ENCODE data around the gene ZNF556. TPM values are rescaled to one million over a fixed set of nuclear protein-coding genes. Genes with fewer than 3 reads are reported as not detected.

The ZNF556 gene
- not detected for total RNA-seq

DNA sequence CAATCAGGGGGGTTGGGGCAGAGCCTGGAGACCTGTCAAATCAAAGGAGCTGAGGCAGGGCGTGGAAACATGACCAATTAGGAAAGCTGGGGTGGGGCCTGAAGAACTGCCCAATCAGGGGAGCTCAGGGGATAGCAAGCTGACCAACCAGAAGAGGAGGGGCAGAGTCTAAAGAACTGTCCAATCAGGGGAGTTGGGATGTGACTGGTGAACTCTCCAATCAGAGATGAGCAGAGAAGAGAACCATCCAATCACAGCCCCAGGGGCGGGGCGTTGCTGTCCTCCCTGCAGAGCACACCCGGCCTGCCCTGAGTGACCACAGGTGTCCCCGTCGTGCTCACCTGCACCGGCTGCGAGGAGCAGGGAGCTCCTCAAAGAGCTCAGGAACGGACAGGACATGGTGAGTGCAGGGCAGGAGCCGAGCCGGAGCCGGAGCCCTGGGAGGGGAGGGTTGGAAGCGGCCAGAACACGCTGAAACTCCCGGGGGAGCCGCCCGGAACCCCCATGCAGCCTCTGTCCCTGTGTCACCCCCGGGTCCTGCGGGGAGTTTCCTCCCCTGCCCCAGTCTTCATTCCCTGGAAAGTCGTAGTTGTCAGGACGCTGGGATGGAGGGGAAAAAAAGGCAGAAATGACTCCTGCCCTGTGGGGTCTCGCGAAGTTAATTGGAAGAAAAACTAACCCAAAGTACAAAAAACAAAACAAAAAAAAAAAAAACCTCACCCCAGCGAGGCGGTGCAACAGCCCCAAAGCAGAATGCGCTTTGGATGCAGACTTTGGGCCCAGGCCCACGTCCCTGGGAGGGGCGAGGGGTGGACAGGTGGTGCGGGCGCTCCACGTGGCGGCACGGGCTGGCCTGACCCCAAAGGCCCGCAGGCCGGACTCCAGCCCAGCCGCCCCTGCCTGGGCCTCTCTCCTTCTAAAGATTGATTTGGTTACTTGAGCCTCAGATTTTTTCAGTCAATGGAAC lies at the start of gene ZNF556:
Gene ZNF556 (plus strand): TSS at position 311 of the 967 bp plus-strand sequence. CDS start 87 bp downstream, at position 398.
- ChIA-PET CTCF (interaction anchor here (0.8 to 1.4 kb wide), 3 partner anchors 20 to 219 kb away, joined by 3 to 5 read pairs (median 3); no protein-coding TSS in a partner anchor), POLR2A (no interaction called here)
- no peak for DNase-seq
- no peaks in the 10 kb centered on the region for H3K36me3 Mint-ChIP-seq (ENCODE audit: low read depth)
- H3K4me1 Mint-ChIP-seq (ENCODE audit: low read depth) = peaks cover 2% of the 10 kb centered on the region
- H3K4me3 Mint-ChIP-seq = no peak within 1 kb of the TSS
- no peak for ATAC-seq
- H3K27me3 Mint-ChIP-seq (ENCODE audit: low read depth) = peaks cover 3% of the 10 kb centered on the region
- peaks cover 4% of the 10 kb centered on the region for H3K9me3 Mint-ChIP-seq (ENCODE audit: insufficient read depth)
- H3K27ac Mint-ChIP-seq = no peak within 1 kb of the TSS

DNA sequence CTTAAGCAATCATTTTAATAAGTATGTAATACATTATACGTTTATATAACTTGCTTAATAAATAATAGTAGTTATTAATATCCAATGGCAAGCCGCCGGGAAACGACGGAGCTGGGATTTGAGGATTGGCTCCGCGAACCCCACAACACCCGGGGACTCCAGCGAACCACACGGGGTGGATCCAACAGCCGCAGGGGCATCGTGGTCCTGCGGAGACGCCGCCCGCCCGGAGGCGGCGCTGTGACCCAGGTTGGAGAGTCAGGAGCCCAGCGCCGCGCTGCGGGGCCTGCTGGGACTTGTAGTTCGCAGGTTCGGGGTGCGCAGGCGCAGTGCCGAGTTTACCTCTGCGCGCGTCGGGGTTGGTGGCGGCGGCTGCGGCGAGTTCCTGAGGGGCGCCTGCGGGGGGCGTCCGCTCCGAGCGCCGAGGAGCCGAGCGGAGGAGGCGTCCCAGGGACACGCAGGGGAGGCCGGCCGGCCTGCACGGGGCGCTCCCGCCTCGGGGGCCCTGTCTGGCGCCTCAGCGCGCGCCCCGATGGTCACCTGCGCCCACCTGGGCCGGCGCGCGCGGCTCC lies 47.5 kb upstream of the ZNF556 start, which contains the start of gene ZNF554:
Gene ZNF554 (plus strand): TSS at position 329 of the 572 bp plus-strand sequence. CDS start 204 bp downstream, at position 533.
- Mint-ChIP-seq H3K27ac (peak within 1 kb of the TSS; percentile 60), H3K9me3 (ENCODE audit: insufficient read depth) (no peaks in the 10 kb centered on the region), H3K27me3 (ENCODE audit: low read depth) (no peaks in the 10 kb centered on the region), H3K4me3 (peak within 1 kb of the TSS; percentile 83), H3K4me1 (ENCODE audit: low read depth) (peaks cover 6% of the 10 kb centered on the region), H3K36me3 (ENCODE audit: low read depth) (peaks cover 4% of the 10 kb centered on the region)
- POLR2A ChIA-PET = interaction anchor here (1.1 to 1.9 kb wide), 2 partner anchors 15 to 131 kb away, joined by 3 to 4 read pairs; no protein-coding TSS in a partner anchor
- ATAC-seq = peak; percentile 97
- peak; percentile 98 for DNase-seq
- CTCF ChIA-PET = interaction anchor here (0.6 to 1.5 kb wide), 5 partner anchors 22 to 93 kb away, joined by 3 to 5 read pairs (median 3); partner anchors contain the start of gene ZNF555

DNA sequence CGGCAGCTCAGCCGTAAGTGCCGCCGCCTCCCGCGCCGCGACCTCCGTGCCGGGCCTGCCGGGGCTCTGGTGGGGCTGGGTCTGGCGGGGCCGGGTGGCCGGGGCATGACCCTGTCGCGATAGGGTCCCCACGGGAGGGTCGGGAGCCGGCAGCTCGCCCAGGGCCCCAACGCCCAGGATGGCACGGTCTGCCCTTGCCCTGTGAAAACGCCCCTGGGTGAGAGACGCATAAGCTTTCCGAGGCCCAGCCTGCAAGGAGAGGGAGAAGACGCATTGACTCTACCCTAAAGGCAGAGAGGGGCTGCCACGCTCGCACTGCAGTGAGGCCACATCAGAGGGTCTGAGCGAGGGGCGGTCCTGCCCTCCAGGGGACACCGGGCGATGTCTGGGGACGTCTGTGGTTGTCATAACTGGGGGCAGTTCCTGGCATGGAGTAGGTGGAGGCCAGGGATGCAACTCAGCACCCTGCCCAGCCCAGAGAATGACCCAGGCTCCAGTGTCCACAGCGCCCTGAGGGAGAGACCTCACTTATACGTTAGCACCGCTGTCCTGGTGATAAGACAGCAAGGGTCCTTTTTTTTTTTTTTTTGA lies 46.9 kb upstream of the ZNF556 start:
- no peaks in the 10 kb centered on the region for H3K9me3 Mint-ChIP-seq (ENCODE audit: insufficient read depth)
- POLR2A ChIA-PET = interaction anchor here (1.1 to 1.9 kb wide), 2 partner anchors 15 to 130 kb away, joined by 3 to 4 read pairs; no protein-coding TSS in a partner anchor
- H3K36me3 Mint-ChIP-seq (ENCODE audit: low read depth) = peaks cover 4% of the 10 kb centered on the region
- peak overlapping the region; percentile 15 for H3K27ac Mint-ChIP-seq
- DNase-seq (peak; percentile 30), ATAC-seq (no peak)
- CTCF ChIA-PET = interaction anchor here (0.7 to 1.5 kb wide), 3 partner anchors 21 to 49 kb away, joined by 3 to 5 read pairs (median 3); partner anchors contain the start of gene ZNF555
- no peaks in the 10 kb centered on the region for H3K27me3 Mint-ChIP-seq (ENCODE audit: low read depth)
- peak overlapping the region; percentile 83 for H3K4me3 Mint-ChIP-seq
- peaks cover 6% of the 10 kb centered on the region for H3K4me1 Mint-ChIP-seq (ENCODE audit: low read depth)

DNA sequence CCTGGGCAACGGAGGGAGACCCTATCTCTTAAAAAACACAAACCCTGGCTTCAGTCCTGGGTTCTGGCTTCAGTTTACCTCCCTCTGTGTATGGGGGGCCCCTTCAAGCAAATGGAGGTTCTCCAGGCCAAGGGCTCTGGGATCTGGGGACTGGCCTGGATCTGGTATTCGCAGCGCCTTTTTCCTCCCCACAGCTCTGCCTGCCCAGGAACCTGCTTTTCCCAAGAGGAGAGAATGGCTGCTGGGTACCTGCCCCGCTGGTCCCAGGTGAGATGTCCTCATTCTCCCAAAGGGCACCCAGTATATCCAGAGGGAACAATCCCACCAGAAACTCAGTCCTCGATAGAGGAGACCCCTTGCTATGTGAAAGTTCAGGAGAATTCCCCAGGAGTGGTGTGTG lies 44.3 kb upstream of the ZNF556 start:
- ChIA-PET POLR2A (interaction anchor here (0.8 kb wide), 1 partner anchor 42 kb away, joined by 3 read pairs; no protein-coding TSS in a partner anchor), CTCF (interaction anchor here (1.7 to 1.9 kb wide), 2 partner anchors 11 to 18 kb away, joined by 5 to 6 read pairs; partner anchors contain the start of gene ZNF555)
- Mint-ChIP-seq H3K36me3 (ENCODE audit: low read depth) (peaks cover 14% of the 10 kb centered on the region), H3K27ac (no peak overlapping the region), H3K27me3 (ENCODE audit: low read depth) (no peaks in the 10 kb centered on the region), H3K4me1 (ENCODE audit: low read depth) (peaks cover 9% of the 10 kb centered on the region), H3K9me3 (ENCODE audit: insufficient read depth) (peaks cover 4% of the 10 kb centered on the region), H3K4me3 (no peak overlapping the region)
- ATAC-seq = no peak
- DNase-seq = no peak

DNA sequence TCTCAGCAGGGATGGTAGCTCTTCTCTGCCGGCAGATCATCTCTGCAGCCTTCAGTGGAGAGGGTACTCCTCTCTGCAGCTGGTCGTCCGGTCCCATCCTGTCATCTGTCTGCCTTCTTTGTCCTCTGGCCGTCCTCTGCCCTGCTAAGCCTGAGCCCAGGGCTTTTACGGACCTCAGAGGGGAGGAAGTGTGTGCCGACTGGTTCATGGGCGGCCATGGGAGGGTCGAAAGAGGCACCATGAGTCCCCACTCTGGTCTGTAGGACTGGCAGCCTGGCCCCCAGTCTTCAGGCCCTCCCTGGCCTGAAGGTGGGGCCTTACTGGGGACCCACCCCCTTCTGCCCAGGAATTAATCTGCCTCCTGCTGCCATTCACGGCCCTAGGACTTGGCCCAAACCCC lies 43.5 kb upstream of the ZNF556 start:
- Mint-ChIP-seq H3K9me3 (ENCODE audit: insufficient read depth) (peaks cover 9% of the 10 kb centered on the region), H3K36me3 (ENCODE audit: low read depth) (peaks cover 20% of the 10 kb centered on the region), H3K27ac (no peak overlapping the region), H3K4me3 (no peak overlapping the region), H3K4me1 (ENCODE audit: low read depth) (peaks cover 12% of the 10 kb centered on the region), H3K27me3 (ENCODE audit: low read depth) (no peaks in the 10 kb centered on the region)
- ChIA-PET CTCF (interaction anchor here (1.7 kb wide), 1 partner anchor 18 kb away, joined by 5 read pairs; the partner anchor contains the start of gene ZNF555), POLR2A (interaction anchor here (0.8 kb wide), 1 partner anchor 42 kb away, joined by 3 read pairs; no protein-coding TSS in a partner anchor)
- DNase-seq (no peak), ATAC-seq (no peak)

DNA sequence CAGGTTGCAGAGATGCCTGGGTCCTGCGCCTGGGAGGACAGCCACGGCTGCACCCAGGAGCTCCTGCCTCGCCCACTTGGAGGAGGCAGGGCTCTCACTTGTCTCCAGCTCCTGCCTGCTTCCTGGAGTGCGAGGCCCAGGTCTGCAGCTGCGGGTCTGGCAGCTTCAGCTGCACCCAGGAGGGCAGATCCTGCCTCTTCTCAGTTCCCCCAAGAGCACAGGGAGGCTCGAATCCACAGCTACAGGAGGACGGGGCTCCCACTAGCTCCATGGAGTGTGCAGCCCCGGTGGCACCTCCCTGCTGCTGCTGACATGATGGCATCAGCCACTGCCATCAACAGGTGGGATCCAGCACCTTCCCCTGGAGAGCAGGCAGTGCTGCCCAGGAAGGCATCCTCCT lies 43.0 kb upstream of the ZNF556 start:
- ChIA-PET CTCF (interaction anchor here (1.7 kb wide), 1 partner anchor 17 kb away, joined by 5 read pairs; the partner anchor contains the start of gene ZNF555), POLR2A (no interaction called here)
- no peak overlapping the region for H3K4me3 Mint-ChIP-seq
- peaks cover 11% of the 10 kb centered on the region for H3K9me3 Mint-ChIP-seq (ENCODE audit: insufficient read depth)
- H3K27ac Mint-ChIP-seq = no peak overlapping the region
- ATAC-seq = no peak
- peaks cover 20% of the 10 kb centered on the region for H3K36me3 Mint-ChIP-seq (ENCODE audit: low read depth)
- peaks cover 12% of the 10 kb centered on the region for H3K4me1 Mint-ChIP-seq (ENCODE audit: low read depth)
- no peaks in the 10 kb centered on the region for H3K27me3 Mint-ChIP-seq (ENCODE audit: low read depth)
- no peak for DNase-seq

DNA sequence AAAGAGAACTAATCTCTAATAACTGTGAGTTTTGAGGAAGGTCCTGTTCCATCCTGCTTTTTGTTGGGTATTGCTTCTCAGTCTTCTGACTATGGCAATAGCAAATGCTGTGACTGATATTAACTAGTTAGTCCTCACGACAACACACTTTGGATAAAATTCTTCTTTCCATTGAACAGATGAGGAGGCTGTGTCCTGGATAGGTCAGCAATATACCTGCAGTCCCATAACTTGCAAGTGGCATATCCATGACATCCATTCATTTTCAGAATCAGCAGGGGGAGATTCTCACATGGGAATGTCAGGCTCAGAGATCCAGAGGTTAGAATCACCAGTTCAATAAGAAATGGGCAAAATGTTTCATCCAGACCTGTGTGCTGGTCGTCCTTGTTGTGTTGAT lies 40.1 kb upstream of the ZNF556 start:
- ChIA-PET CTCF (no interaction called here), POLR2A (no interaction called here)
- peaks cover 22% of the 10 kb centered on the region for H3K36me3 Mint-ChIP-seq (ENCODE audit: low read depth)
- no peak for DNase-seq
- no peak for ATAC-seq
- H3K4me1 Mint-ChIP-seq (ENCODE audit: low read depth) = peaks cover 6% of the 10 kb centered on the region
- no peak overlapping the region for H3K4me3 Mint-ChIP-seq
- H3K27me3 Mint-ChIP-seq (ENCODE audit: low read depth) = no peaks in the 10 kb centered on the region
- peaks cover 15% of the 10 kb centered on the region for H3K9me3 Mint-ChIP-seq (ENCODE audit: insufficient read depth)
- H3K27ac Mint-ChIP-seq = no peak overlapping the region

DNA sequence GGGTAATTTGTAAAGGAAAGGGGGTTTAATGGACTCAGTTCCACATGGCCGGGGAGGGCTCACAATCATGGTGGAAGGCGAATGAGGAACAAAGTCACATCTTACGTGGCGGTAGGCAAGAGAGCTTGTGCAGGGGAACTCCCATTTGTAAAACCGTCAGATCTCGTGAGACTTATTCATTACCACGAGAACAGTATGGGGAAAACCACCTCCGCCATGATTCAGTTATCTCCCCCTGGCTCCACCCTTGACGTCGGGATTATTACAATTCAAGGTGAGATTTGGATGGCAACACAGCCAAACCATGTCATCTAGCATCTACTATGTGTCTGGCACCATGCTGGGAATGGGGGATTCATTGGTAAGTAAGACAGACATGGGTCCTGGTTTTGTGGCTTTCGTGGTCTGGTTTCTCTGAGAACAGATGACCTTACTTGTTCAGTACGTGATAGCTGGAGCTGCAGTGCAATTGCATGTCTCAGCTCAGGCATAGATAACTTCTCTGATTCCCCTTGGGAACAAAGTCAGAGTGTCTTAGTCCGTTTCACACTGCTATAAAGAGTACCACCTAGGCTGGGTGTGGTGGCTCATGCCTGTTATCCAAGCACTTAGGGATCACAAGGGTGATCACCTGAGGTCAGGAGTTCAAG lies 39.2 kb upstream of the ZNF556 start:
- Mint-ChIP-seq H3K27me3 (ENCODE audit: low read depth) (no peaks in the 10 kb centered on the region), H3K4me3 (no peak overlapping the region), H3K9me3 (ENCODE audit: insufficient read depth) (peaks cover 19% of the 10 kb centered on the region), H3K36me3 (ENCODE audit: low read depth) (peaks cover 31% of the 10 kb centered on the region), H3K4me1 (ENCODE audit: low read depth) (peaks cover 6% of the 10 kb centered on the region), H3K27ac (no peak overlapping the region)
- ChIA-PET CTCF (no interaction called here), POLR2A (no interaction called here)
- ATAC-seq (no peak), DNase-seq (no peak)

DNA sequence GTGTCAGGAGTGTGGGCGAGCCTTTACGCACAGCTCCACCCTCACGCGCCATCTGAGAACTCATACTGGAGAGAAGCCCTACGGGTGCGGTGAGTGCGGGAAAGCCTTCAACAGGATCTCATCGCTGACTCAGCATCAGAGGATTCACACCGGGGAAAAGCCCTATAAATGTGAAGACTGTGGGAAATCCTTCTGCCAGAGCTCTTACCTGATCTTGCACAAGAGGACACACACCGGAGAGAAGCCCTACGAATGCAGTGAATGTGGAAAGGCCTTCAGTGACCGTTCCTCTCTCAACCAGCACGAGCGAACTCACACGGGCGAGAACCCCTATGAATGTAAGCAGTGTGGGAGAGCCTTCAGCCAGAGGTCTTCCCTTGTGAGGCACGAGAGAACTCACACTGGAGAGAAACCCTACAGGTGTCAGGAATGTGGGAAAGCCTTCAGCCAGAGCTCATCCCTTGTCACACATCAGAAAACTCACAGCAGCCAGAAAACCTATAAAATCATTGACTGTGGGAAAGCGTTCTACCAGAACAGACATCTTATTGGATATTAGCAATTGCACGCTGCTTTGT lies 32.8 kb upstream of the ZNF556 start:
- Mint-ChIP-seq H3K9me3 (ENCODE audit: insufficient read depth) (peaks cover 27% of the 10 kb centered on the region), H3K4me3 (no peak overlapping the region), H3K27me3 (ENCODE audit: low read depth) (no peaks in the 10 kb centered on the region), H3K36me3 (ENCODE audit: low read depth) (peaks cover 40% of the 10 kb centered on the region), H3K27ac (no peak overlapping the region), H3K4me1 (ENCODE audit: low read depth) (no peaks in the 10 kb centered on the region)
- ATAC-seq (no peak), DNase-seq (no peak)
- CTCF ChIA-PET = interaction anchor here (1.1 to 1.6 kb wide), 2 partner anchors 13 to 116 kb away, joined by 3 to 5 read pairs; no protein-coding TSS in a partner anchor
- POLR2A ChIA-PET = interaction anchor here (1.4 kb wide), 1 partner anchor 14 kb away, joined by 4 read pairs; no protein-coding TSS in a partner anchor

DNA sequence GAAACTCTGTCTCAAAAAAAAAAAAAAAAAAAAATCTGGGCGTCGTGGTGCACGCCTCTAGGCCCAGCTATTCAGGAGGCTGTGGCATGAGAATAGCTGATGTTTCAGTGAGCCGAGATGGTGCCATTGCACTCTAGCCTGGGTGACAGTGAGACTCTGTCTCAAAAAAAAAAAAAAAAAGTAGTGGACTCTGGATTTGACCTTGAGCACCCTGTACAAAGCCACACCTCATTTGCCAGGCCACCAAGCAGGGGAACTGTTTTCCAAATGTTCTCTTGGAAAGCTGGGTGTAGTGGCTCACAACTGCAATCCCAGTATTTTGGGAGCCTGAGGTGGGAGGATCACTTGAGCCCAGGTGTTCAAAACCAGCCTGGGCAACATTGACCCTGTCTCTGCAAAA lies 29.7 kb upstream of the ZNF556 start:
- Mint-ChIP-seq H3K4me1 (ENCODE audit: low read depth) (peaks cover 7% of the 10 kb centered on the region), H3K27ac (no peak overlapping the region), H3K36me3 (ENCODE audit: low read depth) (peaks cover 36% of the 10 kb centered on the region)

More for the DNA sequence above, 29.7 kb upstream of the ZNF556 start:
- DNase-seq (no peak), ATAC-seq (no peak)
- CTCF ChIA-PET = no interaction called here
- POLR2A ChIA-PET = interaction anchor here (0.6 kb wide), 1 partner anchor 51 kb away, joined by 7 read pairs; no protein-coding TSS in a partner anchor
- peaks cover 2% of the 10 kb centered on the region for H3K27me3 Mint-ChIP-seq (ENCODE audit: low read depth)
- H3K4me3 Mint-ChIP-seq = no peak overlapping the region
- H3K9me3 Mint-ChIP-seq (ENCODE audit: insufficient read depth) = peaks cover 25% of the 10 kb centered on the region

All from activated CD8-positive, alpha-beta T cell treated with anti-CD3 and anti-CD28 coated beads, Interleukin-2, amount 10 ng/mL, durations not matched to agents 7 days and 5 days (primary cell).